Parathyroid adenoma (tissue), 2 donors: ENCODE data around the gene NTN3.

Experiments
- H2AFZ ChIP-seq: fragments of 300-600 bp; sonication (generic); one replicate; pipeline ENCODE4 v1.7.0; 2017; ENCODE audit warnings: antibody characterized with exemption, mild to moderate bottlenecking
- H3K27ac ChIP-seq: fragments of 300-600 bp; sonication (generic); one replicate; pipeline ENCODE4 v1.7.0; 2017
- H3K27me3 ChIP-seq: fragments of 300-600 bp; sonication (generic); one replicate; pipeline ENCODE4 v1.7.0; 2017; ENCODE audit warnings: low read length; ENCODE audit not compliant: control insufficient read depth, insufficient read depth
- H3K36me3 ChIP-seq: fragments of 300-600 bp; sonication (generic); one replicate; pipeline ENCODE4 v1.7.0; 2017; ENCODE audit warnings: low read length; ENCODE audit not compliant: control insufficient read depth, insufficient read depth
- H3K4me1 ChIP-seq: fragments of 300-600 bp; sonication (generic); one replicate; pipeline ENCODE4 v1.7.0; 2017; ENCODE audit warnings: control low read depth
- H3K4me2 ChIP-seq: fragments of 300-600 bp; sonication (generic); one replicate; pipeline ENCODE4 v1.7.0; 2017; ENCODE audit warnings: low read length
- H3K4me3 ChIP-seq: fragments of 300-600 bp; sonication (generic); one replicate; pipeline ENCODE4 v1.7.0; 2017; ENCODE audit warnings: low read depth, low read length
- H3K79me2 ChIP-seq: fragments of 300-600 bp; sonication (generic); one replicate; pipeline ENCODE4 v1.7.0; 2017; ENCODE audit warnings: control low read depth
- H3K9ac ChIP-seq: fragments of 300-600 bp; sonication (generic); one replicate; pipeline ENCODE4 v1.7.0; 2017; ENCODE audit warnings: mild to moderate bottlenecking
- H3K9me3 ChIP-seq: fragments of 300-600 bp; sonication (generic); one replicate; pipeline ENCODE4 v1.7.0; 2017; ENCODE audit warnings: low read length; ENCODE audit not compliant: control insufficient read depth
- TF ChIP-seq, protein P1 (sequence below): fragments of 300-600 bp; sonication (generic); IDR thresholded peaks from one replicate; pipeline ENCODE4 v1.7.0; 2017; ENCODE audit warnings: antibody characterized with exemption, mild to moderate bottlenecking
- donor health status: primary hyperparathyroidism.

NTN3 gene

DNA sequence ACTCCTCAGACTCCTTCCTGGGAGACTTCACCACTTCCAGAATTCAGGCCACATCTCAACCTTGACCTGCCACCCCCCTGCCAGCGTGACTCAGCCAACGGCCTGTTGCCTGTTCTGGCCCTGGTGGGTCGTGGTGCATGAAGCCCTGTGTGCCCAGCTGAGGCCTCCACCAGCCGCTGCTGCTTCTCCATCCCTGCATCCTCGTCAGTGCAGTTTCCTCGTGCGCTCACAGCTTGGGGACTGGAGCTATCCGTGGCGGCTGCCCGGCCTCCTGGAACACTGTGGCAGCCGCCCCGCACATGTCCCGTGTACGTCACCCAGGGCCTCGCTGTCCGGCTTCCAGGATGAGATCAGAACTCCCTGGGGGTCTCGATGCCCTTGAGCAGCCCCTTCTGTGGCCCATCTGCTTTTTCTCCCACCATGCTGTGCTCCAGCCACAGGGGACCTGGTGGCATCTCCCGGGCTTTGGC lies 19.2 kb upstream of the NTN3 start:
- Histone ChIP-seq H3K36me3 (no peaks in the 10 kb centered on the region), H3K79me2 (no peaks in the 10 kb centered on the region), H3K27me3 (no peaks in the 10 kb centered on the region), H3K4me2 (no peak overlapping the region), H3K9me3 (no peaks in the 10 kb centered on the region), H3K4me3 (no peak overlapping the region), H3K4me1 (no peaks in the 10 kb centered on the region), H3K9ac (no peak overlapping the region), H2AFZ (no peak overlapping the region), H3K27ac (no peak overlapping the region)
- TF ChIP-seq, protein P1, sequence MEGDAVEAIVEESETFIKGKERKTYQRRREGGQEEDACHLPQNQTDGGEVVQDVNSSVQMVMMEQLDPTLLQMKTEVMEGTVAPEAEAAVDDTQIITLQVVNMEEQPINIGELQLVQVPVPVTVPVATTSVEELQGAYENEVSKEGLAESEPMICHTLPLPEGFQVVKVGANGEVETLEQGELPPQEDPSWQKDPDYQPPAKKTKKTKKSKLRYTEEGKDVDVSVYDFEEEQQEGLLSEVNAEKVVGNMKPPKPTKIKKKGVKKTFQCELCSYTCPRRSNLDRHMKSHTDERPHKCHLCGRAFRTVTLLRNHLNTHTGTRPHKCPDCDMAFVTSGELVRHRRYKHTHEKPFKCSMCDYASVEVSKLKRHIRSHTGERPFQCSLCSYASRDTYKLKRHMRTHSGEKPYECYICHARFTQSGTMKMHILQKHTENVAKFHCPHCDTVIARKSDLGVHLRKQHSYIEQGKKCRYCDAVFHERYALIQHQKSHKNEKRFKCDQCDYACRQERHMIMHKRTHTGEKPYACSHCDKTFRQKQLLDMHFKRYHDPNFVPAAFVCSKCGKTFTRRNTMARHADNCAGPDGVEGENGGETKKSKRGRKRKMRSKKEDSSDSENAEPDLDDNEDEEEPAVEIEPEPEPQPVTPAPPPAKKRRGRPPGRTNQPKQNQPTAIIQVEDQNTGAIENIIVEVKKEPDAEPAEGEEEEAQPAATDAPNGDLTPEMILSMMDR, result no peak

DNA sequence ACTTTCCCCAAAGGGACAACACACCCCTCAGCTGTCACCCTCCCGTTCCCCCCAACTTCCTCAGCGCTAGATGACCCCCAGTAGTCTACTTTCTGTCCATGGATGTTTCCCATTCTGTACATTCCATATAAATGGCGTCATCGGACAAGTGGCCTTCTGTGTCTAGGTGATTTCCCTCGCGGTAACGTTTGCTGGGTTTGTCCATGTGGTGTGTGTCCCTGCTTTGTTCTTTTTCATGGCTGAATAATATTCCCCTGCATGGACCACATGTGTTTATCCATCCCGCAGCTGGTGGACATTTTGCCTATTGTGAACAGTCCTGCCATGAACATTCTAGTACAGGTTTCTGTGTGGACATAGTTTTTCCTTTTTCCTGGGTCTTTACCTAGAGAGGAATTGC lies 18.4 kb upstream of the NTN3 start:
- H3K36me3 ChIP-seq, result no peaks in the 10 kb centered on the region
- no peaks in the 10 kb centered on the region for H3K27me3 ChIP-seq
- H3K9me3 ChIP-seq, result no peaks in the 10 kb centered on the region
- H3K4me1 ChIP-seq, result no peaks in the 10 kb centered on the region
- no peak overlapping the region for H2AFZ ChIP-seq
- no peak overlapping the region for H3K9ac ChIP-seq
- TF ChIP-seq, protein P1, result no peak
- no peak overlapping the region for H3K4me3 ChIP-seq
- no peak overlapping the region for H3K27ac ChIP-seq
- H3K4me2 ChIP-seq, result no peak overlapping the region
- no peaks in the 10 kb centered on the region for H3K79me2 ChIP-seq

DNA sequence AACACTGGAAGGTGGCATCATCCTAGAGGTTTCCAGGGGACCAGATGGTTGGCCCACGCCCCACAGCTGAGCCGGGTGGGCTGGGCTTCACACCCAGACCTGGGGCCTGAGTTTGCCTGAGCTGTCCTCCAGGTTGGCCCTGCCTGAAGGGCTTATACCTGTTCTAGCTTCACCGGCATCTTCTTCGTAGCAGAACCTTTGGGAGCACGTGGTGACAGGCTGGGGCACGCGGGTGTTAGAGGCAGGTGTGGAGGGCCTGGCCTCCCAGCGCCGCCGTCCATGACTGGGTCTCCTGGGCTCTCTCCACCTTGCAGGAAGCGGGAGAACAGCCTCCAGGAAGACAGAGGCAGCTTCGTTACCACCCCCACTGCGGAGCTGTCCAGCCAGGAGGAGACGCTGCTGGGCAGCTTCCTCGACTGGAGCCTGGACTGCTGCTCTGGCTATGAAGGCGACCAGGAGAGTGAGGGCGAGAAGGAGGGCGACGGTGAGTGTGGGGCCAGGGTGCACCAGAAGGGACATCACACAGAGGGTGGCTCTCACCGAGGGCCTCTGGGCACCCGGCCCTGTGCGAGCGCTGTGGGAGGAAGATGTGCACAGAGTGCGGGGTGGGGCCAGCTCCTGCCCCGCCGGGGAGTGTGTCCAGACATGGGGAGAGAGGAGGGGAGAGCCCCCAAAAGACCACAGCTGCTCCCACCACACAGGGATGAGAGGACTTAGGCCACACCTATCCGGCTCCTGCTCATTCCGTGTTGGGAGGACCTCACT lies 15.8 kb upstream of the NTN3 start:
- Histone ChIP-seq H3K36me3 (no peaks in the 10 kb centered on the region), H3K9me3 (no peaks in the 10 kb centered on the region), H3K27ac (no peak overlapping the region), H3K4me2 (no peak overlapping the region), H2AFZ (no peak overlapping the region), H3K79me2 (no peaks in the 10 kb centered on the region), H3K27me3 (no peaks in the 10 kb centered on the region), H3K4me1 (peaks cover 9% of the 10 kb centered on the region), H3K4me3 (no peak overlapping the region), H3K9ac (no peak overlapping the region)
- TF ChIP-seq, protein P1, result no peak

DNA sequence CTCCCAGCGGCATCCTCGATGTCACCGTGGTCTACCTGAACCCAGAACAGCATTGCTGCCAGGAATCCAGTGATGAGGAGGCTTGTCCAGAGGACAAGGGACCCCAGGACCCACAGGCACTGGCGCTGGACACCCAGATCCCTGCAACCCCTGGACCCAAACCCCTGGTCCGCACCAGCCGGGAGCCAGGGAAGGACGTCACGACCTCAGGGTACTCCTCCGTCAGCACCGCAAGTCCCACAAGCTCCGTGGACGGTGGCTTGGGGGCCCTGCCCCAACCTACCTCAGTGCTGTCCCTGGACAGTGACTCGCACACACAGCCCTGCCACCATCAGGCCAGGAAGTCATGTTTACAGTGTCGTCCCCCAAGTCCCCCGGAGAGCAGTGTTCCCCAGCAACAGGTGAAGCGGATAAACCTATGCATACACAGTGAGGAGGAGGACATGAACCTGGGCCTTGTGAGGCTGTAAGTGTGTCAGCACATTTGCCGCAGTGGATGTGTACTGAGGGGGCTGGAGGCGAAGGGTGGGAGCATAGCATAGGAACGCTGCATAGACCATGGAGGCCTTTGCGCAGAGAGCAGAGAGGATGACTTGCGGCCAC lies 14.4 kb upstream of the NTN3 start:
- no peak overlapping the region for H3K27ac ChIP-seq
- H2AFZ ChIP-seq, result no peak overlapping the region
- no peaks in the 10 kb centered on the region for H3K9me3 ChIP-seq
- H3K27me3 ChIP-seq, result no peaks in the 10 kb centered on the region
- no peak overlapping the region for H3K9ac ChIP-seq
- H3K4me3 ChIP-seq, result no peak overlapping the region
- no peaks in the 10 kb centered on the region for H3K36me3 ChIP-seq
- no peaks in the 10 kb centered on the region for H3K79me2 ChIP-seq
- peaks cover 9% of the 10 kb centered on the region for H3K4me1 ChIP-seq
- TF ChIP-seq, protein P1, result no peak
- no peak overlapping the region for H3K4me2 ChIP-seq

GRCh38 chr16:2457267-2457666 lies 13.8 kb upstream of the NTN3 start:
- H3K9ac ChIP-seq, result no peak overlapping the region
- H3K4me3 ChIP-seq, result no peak overlapping the region

More at GRCh38 chr16:2457267-2457666, 13.8 kb upstream of the NTN3 start:
- H3K27me3 ChIP-seq, result no peaks in the 10 kb centered on the region
- H2AFZ ChIP-seq, result no peak overlapping the region
- no peaks in the 10 kb centered on the region for H3K36me3 ChIP-seq
- peaks cover 9% of the 10 kb centered on the region for H3K4me1 ChIP-seq
- no peak overlapping the region for H3K4me2 ChIP-seq
- no peak overlapping the region for H3K27ac ChIP-seq
- no peaks in the 10 kb centered on the region for H3K9me3 ChIP-seq
- no peaks in the 10 kb centered on the region for H3K79me2 ChIP-seq
- TF ChIP-seq, protein P1, result no peak
